ENCODE data around the gene PJA2. TPM values are rescaled to one million over a fixed set of nuclear protein-coding genes. Genes with fewer than 3 reads are reported as not detected.

The PJA2 gene
- total and polyA plus RNA-seq, 10 donors, result 15.3 to 133 (median 90.3) TPM

GRCh38 chr5:109310315-109310714 lies 99.5 kb downstream of the PJA2 start:
- Histone ChIP-seq H3K36me3 (no peaks in the 10 kb centered on the region), H3K27ac (no peak overlapping the region), H3K27me3 (replicated peaks in 1 of 7) (no peaks in the 10 kb centered on the region), H3K4me3 (no peak overlapping the region), H3K9me3 (no peaks in the 10 kb centered on the region), H3K4me1 (no peaks in the 10 kb centered on the region)
- no peak for DNase-seq
- 78 to 95% (median 94%) methylated on average over 3 of the region's 3 CpGs for WGBS, 5 donors
- intact Hi-C loops (cut with DNase I; ENCODE audit: low total_unique reads), result no loop called here
- TF ChIP-seq CTCF (IDR thresholded peaks at IDR 0.05 in 8 of 11, conservative IDR thresholded peaks at IDR 0.05 in 3 of 11) (no peak), POLR2A (IDR thresholded peaks at IDR 0.05) (no peak), POLR2AphosphoS5 (IDR thresholded peaks at IDR 0.05) (no peak)

- 73 to 89% (median 87%) methylated on average over 5 of the region's 5 CpGs for WGBS, 5 donors
- TF ChIP-seq POLR2A (IDR thresholded peaks at IDR 0.05) (no peak), CTCF (IDR thresholded peaks at IDR 0.05 in 8 of 11, conservative IDR thresholded peaks at IDR 0.05 in 3 of 11) (no peak), POLR2AphosphoS5 (IDR thresholded peaks at IDR 0.05) (no peak)
These were observed 100.3 kb downstream of the PJA2 start for GRCh38 chr5:109309326-109310063.

GRCh38 chr5:109307951-109308350 lies 101.8 kb downstream of the PJA2 start:
- Histone ChIP-seq H3K9me3 (no peaks in the 10 kb centered on the region), H3K27me3 (replicated peaks in 1 of 7) (no peaks in the 10 kb centered on the region), H3K27ac (no peak overlapping the region), H3K4me1 (no peaks in the 10 kb centered on the region), H3K4me3 (no peak overlapping the region), H3K36me3 (no peaks in the 10 kb centered on the region)
- intact Hi-C loops (cut with DNase I; ENCODE audit: low total_unique reads), result no loop called here
- no peak for DNase-seq
- WGBS, 5 donors, result 61 to 90% (median 84%) methylated on average over 3 of the region's 3 CpGs
- no peak for TF ChIP-seq POLR2A (IDR thresholded peaks at IDR 0.05)
- TF ChIP-seq POLR2AphosphoS5 (IDR thresholded peaks at IDR 0.05), result no peak
- no peak for TF ChIP-seq CTCF (IDR thresholded peaks at IDR 0.05 in 8 of 11, conservative IDR thresholded peaks at IDR 0.05 in 3 of 11)

More at GRCh38 chr5:109309326-109310063, 100.3 kb downstream of the PJA2 start:
- DNase-seq, result no peak
- no peak overlapping the region for H3K4me3 ChIP-seq
- no peaks in the 10 kb centered on the region for H3K36me3 ChIP-seq
- no peaks in the 10 kb centered on the region for H3K27me3 ChIP-seq (replicated peaks in 1 of 7)
- intact Hi-C loops (cut with DNase I; ENCODE audit: low total_unique reads), result no loop called here
- H3K27ac ChIP-seq, result no peak overlapping the region
- H3K9me3 ChIP-seq, result no peaks in the 10 kb centered on the region
- H3K4me1 ChIP-seq, result no peaks in the 10 kb centered on the region

GRCh38 chr5:109307456-109307855 lies 102.3 kb downstream of the PJA2 start:
- Histone ChIP-seq H3K4me1 (no peaks in the 10 kb centered on the region), H3K9me3 (no peaks in the 10 kb centered on the region), H3K27ac (no peak overlapping the region), H3K27me3 (replicated peaks in 1 of 7) (no peaks in the 10 kb centered on the region), H3K4me3 (no peak overlapping the region), H3K36me3 (no peaks in the 10 kb centered on the region)
- WGBS, 5 donors, result 86 to 94% (median 90%) methylated on average over 4 of the region's 4 CpGs
- no peak for DNase-seq
- TF ChIP-seq CTCF (IDR thresholded peaks at IDR 0.05 in 8 of 11, conservative IDR thresholded peaks at IDR 0.05 in 3 of 11) (no peak), POLR2A (IDR thresholded peaks at IDR 0.05) (no peak), POLR2AphosphoS5 (IDR thresholded peaks at IDR 0.05) (no peak)
- intact Hi-C loops (cut with DNase I; ENCODE audit: low total_unique reads), result no loop called here
